H9 (cell line): ENCODE data around the gene CCNL1. TPM values are rescaled to one million over a fixed set of nuclear protein-coding genes. Genes with fewer than 3 reads are reported as not detected.

ENCODE experiments used
- DNase-seq: peaks from one replicate; pipeline ENCODE4 v3.0.0-alpha.2; 2017
- H2AFZ ChIP-seq: one replicate; pipeline ENCODE4 v1.6.1; 2013; ENCODE audit warnings: mild to moderate bottlenecking, low read length, control low read depth, moderate library complexity
- H2AK5ac ChIP-seq: 2 replicates; pipeline ENCODE4 v1.6.1; 2013; ENCODE audit warnings: low read length, control low read depth, mixed read lengths; ENCODE audit not compliant: insufficient read length
- H2BK120ac ChIP-seq: one replicate; pipeline ENCODE4 v1.6.1; 2013; ENCODE audit warnings: low read depth, mild to moderate bottlenecking, low read length, control low read depth, inconsistent platforms; ENCODE audit not compliant: poor library complexity, severe bottlenecking
- H2BK12ac ChIP-seq: 2 replicates; pipeline ENCODE4 v1.6.1; 2013; ENCODE audit warnings: low read length, control low read depth, mixed read lengths, low read depth; ENCODE audit not compliant: insufficient read length
- H2BK15ac ChIP-seq: 2 replicates; pipeline ENCODE4 v1.6.1; 2013; ENCODE audit warnings: low read depth, low read length, control low read depth
- H2BK20ac ChIP-seq: one replicate; pipeline ENCODE4 v1.6.1; 2013; ENCODE audit warnings: low read depth, mild to moderate bottlenecking, low read length, control low read depth, inconsistent platforms; ENCODE audit not compliant: poor library complexity, severe bottlenecking
- H2BK5ac ChIP-seq: 2 replicates; pipeline ENCODE4 v1.6.1; 2013; ENCODE audit warnings: low read length, control low read depth, mixed read lengths; ENCODE audit not compliant: insufficient read length
- H3K14ac ChIP-seq: 2 replicates; pipeline ENCODE4 v1.6.1; 2013; ENCODE audit warnings: low read length, control low read depth; ENCODE audit not compliant: insufficient read depth
- H3K18ac ChIP-seq: 2 replicates; pipeline ENCODE4 v1.6.1; 2013; ENCODE audit warnings: low read depth, mild to moderate bottlenecking, mixed read lengths, low read length, control low read depth; ENCODE audit not compliant: insufficient read length
- H3K23ac ChIP-seq: 2 replicates; pipeline ENCODE4 v1.6.1; 2013; ENCODE audit warnings: low read length, control low read depth, mixed read lengths, low read depth; ENCODE audit not compliant: insufficient read length
- H3K23me2 ChIP-seq: 2 replicates; pipeline ENCODE4 v1.6.1; 2013; ENCODE audit warnings: low read depth, mild to moderate bottlenecking, mixed read lengths, low read length, control low read depth; ENCODE audit not compliant: insufficient read length, poor library complexity, severe bottlenecking
- H3K27ac ChIP-seq: 2 replicates; pipeline ENCODE4 v1.5.1; 2013; ENCODE audit warnings: low read length, control low read depth, mixed read lengths, low read depth; ENCODE audit not compliant: insufficient read length
- H3K27me3 ChIP-seq: 2 replicates; pipeline ENCODE4 v1.6.1; 2013; ENCODE audit warnings: low read length, control low read depth, inconsistent platforms; ENCODE audit not compliant: insufficient read depth
- H3K4ac ChIP-seq: 2 replicates; pipeline ENCODE4 v1.6.1; 2013; ENCODE audit warnings: low read depth, mild to moderate bottlenecking, control low read depth, inconsistent platforms, low read length, moderate library complexity
- H3K4me1 ChIP-seq: 2 replicates; pipeline ENCODE4 v1.6.1; 2013; ENCODE audit warnings: low read length, control low read depth, inconsistent platforms; ENCODE audit not compliant: insufficient read depth
- H3K4me2 ChIP-seq: 2 replicates; pipeline ENCODE4 v1.6.1; 2013; ENCODE audit warnings: low read length, control low read depth, mixed read lengths; ENCODE audit not compliant: insufficient read length, insufficient read depth
- H3K56ac ChIP-seq: 2 replicates; pipeline ENCODE4 v1.6.1; 2013; ENCODE audit warnings: low read depth, mild to moderate bottlenecking, mixed read lengths, low read length, control low read depth; ENCODE audit not compliant: insufficient read length
- H3K79me1 ChIP-seq: 2 replicates; pipeline ENCODE4 v1.6.1; 2013; ENCODE audit warnings: low read depth, mild to moderate bottlenecking, moderate library complexity, low read length, control low read depth, inconsistent platforms; ENCODE audit not compliant: insufficient read depth, poor library complexity, severe bottlenecking
- H3K79me2 ChIP-seq: 2 replicates; pipeline ENCODE4 v1.6.1; 2013; ENCODE audit warnings: low read length, control low read depth, inconsistent platforms; ENCODE audit not compliant: insufficient read depth
- H3K9ac ChIP-seq: 2 replicates; pipeline ENCODE4 v1.6.1; 2013; ENCODE audit warnings: low read length, control low read depth, mixed read lengths; ENCODE audit not compliant: insufficient read length; ENCODE audit errors: extremely low read depth
- H3K9me3 ChIP-seq: one replicate; pipeline ENCODE4 v1.6.1; 2013; ENCODE audit warnings: low read depth, low read length, inconsistent platforms; ENCODE audit not compliant: control insufficient read depth
- H3T11ph ChIP-seq: one replicate; pipeline ENCODE4 v1.6.1; 2013; ENCODE audit warnings: mild to moderate bottlenecking, low read length, control low read depth, inconsistent platforms
- H4K20me1 ChIP-seq: one replicate; pipeline ENCODE4 v1.6.1; 2013; ENCODE audit not compliant: control insufficient read depth, insufficient read length, insufficient read depth
- H4K5ac ChIP-seq: 2 replicates; pipeline ENCODE4 v1.6.1; 2013; ENCODE audit warnings: low read depth, mild to moderate bottlenecking, mixed read lengths, low read length, control low read depth; ENCODE audit not compliant: insufficient read length
- H4K8ac ChIP-seq: replicated peaks from 2 replicates; pipeline ENCODE4 v1.6.1; 2013; ENCODE audit warnings: low read length, control low read depth, mixed read lengths, low read depth; ENCODE audit not compliant: insufficient read length
- H4K91ac ChIP-seq: 2 replicates; pipeline ENCODE4 v1.6.1; 2013; ENCODE audit warnings: low read depth, mild to moderate bottlenecking, moderate library complexity, mixed read lengths, low read length, control low read depth; ENCODE audit not compliant: insufficient read length
- H3K27ac Mint-ChIP-seq, 3 experiments: 2 replicates in 2 of 3; 3 replicates in 1 of 3; pipeline ENCODE4 v1.8.0; 2020 to 2021; ENCODE audit warnings: mixed read lengths in 3 of 3, mild to moderate bottlenecking in 1 of 3, moderate library complexity in 1 of 3
- H3K27me3 Mint-ChIP-seq: 2 replicates; pipeline ENCODE4 v1.8.0; 2021; ENCODE audit warnings: low read depth, mild to moderate bottlenecking, moderate library complexity, mixed read lengths
- H3K36me3 Mint-ChIP-seq, 3 experiments: 2 replicates in 2 of 3; 3 replicates in 1 of 3; pipeline ENCODE4 v1.8.0; 2020 to 2021; ENCODE audit warnings: low read depth in 3 of 3, mixed read lengths in 3 of 3; ENCODE audit not compliant: insufficient read depth in 1 of 3
- H3K4me1 Mint-ChIP-seq, 2 experiments: 2 replicates each; pipeline ENCODE4 v1.8.0; 2020; ENCODE audit warnings: mixed read lengths in 2 of 2
- H3K4me3 Mint-ChIP-seq, 2 experiments: 2 replicates in 1 of 2; 3 replicates in 1 of 2; pipeline ENCODE4 v1.8.0; 2020 to 2021; ENCODE audit warnings: mild to moderate bottlenecking in 2 of 2, mixed read lengths in 2 of 2, moderate library complexity in 1 of 2
- H3K9me3 Mint-ChIP-seq, 2 experiments: 2 replicates in 1 of 2; 3 replicates in 1 of 2; pipeline ENCODE4 v1.8.0; 2020; ENCODE audit warnings: mild to moderate bottlenecking in 2 of 2, mixed read lengths in 2 of 2, moderate library complexity in 1 of 2
- WGBS: extraction: QIAGEN DNeasy Blood & Tissue Kit; methylation state at CpG from one replicate; pipeline ENCODE4 v1.1.7; 2013; ENCODE audit warnings: missing lambda C conversion rate, low lambda C conversion rate, mixed read lengths; ENCODE audit not compliant: insufficient read length; ENCODE audit errors: extremely low coverage; 5-methylcytosine and 5-hydroxymethylcytosine counted together
- total RNA-seq: library from RNA; stranded (reverse); gene quantifications from 2 replicates; pipeline ENCODE4 v1.2.1, GENCODE V29; 2021
- TF ChIP-seq, protein P1 (sequence below): fragments of 200-600 bp; sonication (generic); conservative IDR thresholded peaks from 3 replicates; pipeline ENCODE4 v1.8.0; 2021; ENCODE audit warnings: antibody characterized with exemption, mild to moderate bottlenecking

Gene CCNL1
- total RNA-seq, 1 experiment from 2014 or later: 103 TPM

DNA sequence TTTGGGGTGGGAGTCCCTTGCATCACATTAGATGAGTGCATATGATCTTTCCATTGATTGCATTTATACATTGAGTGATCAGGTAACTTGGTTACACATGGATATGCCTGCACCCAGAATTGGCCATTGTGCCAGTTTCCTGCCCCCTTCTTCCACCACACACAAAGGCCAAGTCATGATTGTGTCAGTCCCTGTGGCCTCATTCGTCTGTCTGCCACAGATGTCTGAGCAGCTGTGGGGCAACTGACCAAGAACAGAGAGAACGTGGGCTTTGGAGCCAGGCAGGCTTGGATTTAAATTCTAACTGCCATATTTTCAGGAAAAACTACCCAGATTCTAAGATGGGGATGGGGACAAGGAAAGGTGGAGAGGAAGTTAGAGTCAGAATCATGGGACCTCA is 27.0 kb downstream of the CCNL1 start:
- Histone ChIP-seq H2BK12ac (no peak overlapping the region), H3K79me2 (no peaks in the 10 kb centered on the region), H3K27ac (no peak overlapping the region), H3T11ph (no peak overlapping the region), H3K4me1 (peaks cover 2% of the 10 kb centered on the region; the same call in 1 of the 2 replicates), H3K9ac (no peak overlapping the region), H2AFZ (no peak overlapping the region), H2BK20ac (no peak overlapping the region), H3K23me2 (no peaks in the 10 kb centered on the region), H4K91ac (no peak overlapping the region), H3K4me2 (no peak overlapping the region), H4K20me1 (no peaks in the 10 kb centered on the region), H3K27me3 (no peaks in the 10 kb centered on the region), H2BK15ac (no peak overlapping the region), H3K4ac (no peak overlapping the region), H3K56ac (no peak overlapping the region), H2BK120ac (no peak overlapping the region), H4K8ac (no peak overlapping the region), H2AK5ac (no peak overlapping the region), H4K5ac (no peak overlapping the region), H3K23ac (no peak overlapping the region), H3K79me1 (no peaks in the 10 kb centered on the region), H3K18ac (no peak overlapping the region), H3K9me3 (no peaks in the 10 kb centered on the region), H2BK5ac (no peak overlapping the region), H3K14ac (no peak overlapping the region)
- Mint-ChIP-seq H3K27me3 (peaks cover 7% of the 10 kb centered on the region), H3K9me3 (0 out of 5 replicates have a peak, but pooled peaks cover under 1% of the 10 kb centered on the region in 2 experiments), H3K27ac (no peak overlapping the region), H3K36me3 (peaks cover 0 to under 1% (median 0%) of the 10 kb centered on the region in 3 experiments; a peak in 2 of 7 replicates), H3K4me3 (no peak overlapping the region), H3K4me1 (peaks cover 25 to 38% of the 10 kb centered on the region in 2 experiments)
- WGBS: no CpG with 5 or more reads among the region's 2 CpGs
- TF ChIP-seq, protein P1, sequence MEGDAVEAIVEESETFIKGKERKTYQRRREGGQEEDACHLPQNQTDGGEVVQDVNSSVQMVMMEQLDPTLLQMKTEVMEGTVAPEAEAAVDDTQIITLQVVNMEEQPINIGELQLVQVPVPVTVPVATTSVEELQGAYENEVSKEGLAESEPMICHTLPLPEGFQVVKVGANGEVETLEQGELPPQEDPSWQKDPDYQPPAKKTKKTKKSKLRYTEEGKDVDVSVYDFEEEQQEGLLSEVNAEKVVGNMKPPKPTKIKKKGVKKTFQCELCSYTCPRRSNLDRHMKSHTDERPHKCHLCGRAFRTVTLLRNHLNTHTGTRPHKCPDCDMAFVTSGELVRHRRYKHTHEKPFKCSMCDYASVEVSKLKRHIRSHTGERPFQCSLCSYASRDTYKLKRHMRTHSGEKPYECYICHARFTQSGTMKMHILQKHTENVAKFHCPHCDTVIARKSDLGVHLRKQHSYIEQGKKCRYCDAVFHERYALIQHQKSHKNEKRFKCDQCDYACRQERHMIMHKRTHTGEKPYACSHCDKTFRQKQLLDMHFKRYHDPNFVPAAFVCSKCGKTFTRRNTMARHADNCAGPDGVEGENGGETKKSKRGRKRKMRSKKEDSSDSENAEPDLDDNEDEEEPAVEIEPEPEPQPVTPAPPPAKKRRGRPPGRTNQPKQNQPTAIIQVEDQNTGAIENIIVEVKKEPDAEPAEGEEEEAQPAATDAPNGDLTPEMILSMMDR: no peak
- no peak for DNase-seq
